22Rv1 (cell line): ENCODE data around the gene GNPTAB.

Source experiments
- CTCF ChIP-seq: fragments of 450-650 bp; IDR thresholded peaks from 2 replicates; pipeline ENCODE4 v1.5.1; 2017; ENCODE audit warnings: mild to moderate bottlenecking
- ZFX ChIP-seq: fragments of 450-650 bp; IDR thresholded peaks from 2 replicates; pipeline ENCODE4 v1.6.1; 2017; ENCODE audit warnings: antibody characterized with exemption, borderline replicate concordance

- TF ChIP-seq CTCF (no peak), ZFX (no peak)
Observed at GRCh38 chr12:101832030-101832429, 1.3 kb upstream of the GNPTAB start.
